ENCODE measurements around the gene NUDT19. TPM values are rescaled to one million over a fixed set of nuclear protein-coding genes. Genes with fewer than 3 reads are reported as not detected.

Gene NUDT19
- 10.9 and 12.0 TPM in 2 replicates for total RNA-seq

DNA sequence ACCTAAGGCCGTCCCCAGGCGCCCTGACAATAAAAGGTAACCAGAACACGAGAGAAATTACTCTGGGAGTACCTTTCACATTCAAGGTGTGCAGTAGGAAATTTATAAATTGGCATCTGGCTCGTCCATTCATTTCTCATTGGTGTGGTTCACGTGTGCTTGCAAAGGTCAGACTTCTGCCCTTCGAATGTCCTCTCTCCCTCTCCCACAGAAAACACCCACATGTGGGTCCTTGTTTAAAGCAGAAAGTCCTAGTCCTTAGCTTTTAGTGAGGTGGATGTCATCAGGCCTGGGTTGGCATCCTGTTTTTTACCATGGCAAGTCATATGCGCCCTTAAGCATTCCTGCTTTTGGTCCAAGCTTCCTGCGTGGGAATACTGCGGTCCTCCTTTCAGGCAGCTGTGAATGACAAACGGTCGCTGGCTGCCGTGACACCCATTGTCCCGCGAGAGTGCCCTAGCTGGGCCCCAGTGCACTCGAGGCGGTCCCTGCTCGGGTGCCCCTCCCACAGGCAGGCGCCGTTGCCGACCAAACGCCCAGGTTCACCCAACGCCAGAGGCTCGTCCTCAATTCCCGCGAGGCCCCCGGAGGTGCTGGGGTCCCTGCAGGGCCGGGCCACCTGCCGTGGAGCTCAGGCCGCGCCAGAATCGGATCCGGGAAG, at the start of gene NUDT19:
NUDT19 (plus strand) TSS at position 531 of the 661 bp plus-strand sequence. CDS start 140 bp downstream, outside the sequence.

GRCh38 chr19:32674931-32675719, 16.5 kb upstream of the NUDT19 start, which contains the start of gene ANKRD27:
Gene ANKRD27 (minus strand): TSS chr19:32675180. CDS start chr19:32659015, 16,165 bp downstream.

GRCh38 chr19:32675720-32676185, 15.9 kb upstream of the NUDT19 start, which contains the start of gene RGS9BP:
Gene RGS9BP (plus strand): TSS chr19:32675848. CDS start chr19:32676264, 416 bp downstream.

GRCh38 chr19:32719611-32720059, 28.0 kb downstream of the NUDT19 start, which contains the start of gene TDRD12:
Gene TDRD12 (plus strand): TSS chr19:32719767. CDS start chr19:32720073, 306 bp downstream.

Other genes with a start within 250 kb of the NUDT19 start
- 57.9 and 58.0 TPM in 2 replicates for gene PDCD5, start 110.6 kb upstream of the NUDT19 start, total RNA-seq
- gene ANKRD27, start 16.6 kb upstream of the NUDT19 start, total RNA-seq, result 39.1 and 47.0 TPM in 2 replicates
- gene RGS9BP, start 16.0 kb upstream of the NUDT19 start, total RNA-seq, result 0.98 and 1.1 TPM in 2 replicates
- 0.17 and 0.22 TPM in 2 replicates for gene TDRD12, start 27.9 kb downstream of the NUDT19 start, total RNA-seq
- gene SLC7A9, start 177.9 kb downstream of the NUDT19 start, total RNA-seq, result not detected in 2 replicates

All from dermis lymphatic vessel endothelial cell (primary cell).